ENCODE data around the gene NEK6. TPM values are rescaled to one million over a fixed set of nuclear protein-coding genes. Genes with fewer than 3 reads are reported as not detected.

The NEK6 gene
- total and polyA plus RNA-seq, 4 donors: 19.0 to 86.2 (median 53.1) TPM

- Histone ChIP-seq H3K9ac (ENCODE audit: insufficient read depth in 1 of 2, low read length in 2 of 2) (no peak overlapping the region), H3K27ac (ENCODE audit: low read depth in 1 of 2, low read length in 1 of 2) (no peak overlapping the region), H3K4me1 (ENCODE audit: control insufficient read depth in 5 of 5, insufficient read depth in 5 of 5, low read length in 5 of 5) (peaks cover 0 to 52% (median 10%) of the 10 kb centered on the region in 5 donors), H3K4me3 (no peak overlapping the region), H3K27me3 (ENCODE audit: control insufficient read depth in 3 of 3, insufficient read depth in 3 of 3, low read length in 2 of 3) (no peaks in the 10 kb centered on the region), H3K36me3 (ENCODE audit: control insufficient read depth in 4 of 4, insufficient read depth in 4 of 4, low read length in 4 of 4) (peaks cover 0 to 15% (median 2%) of the 10 kb centered on the region in 4 donors), H3K9me3 (ENCODE audit: control insufficient read depth in 4 of 4, insufficient read depth in 3 of 4, low read length in 3 of 4) (no peaks in the 10 kb centered on the region)
- ATAC-seq (ENCODE audit: insufficient read depth, low FRiP score) (no peak), DNase-seq (peak; percentile 56 to 75 (median 64))
- no peak for TF ChIP-seq CTCF (IDR thresholded peaks at IDR 0.05; ENCODE audit: control extremely low read depth, extremely low read depth)
- WGBS, 2 donors: 15 to 35% methylated on average over 11 of the region's 11 CpGs
These were observed 34.1 kb downstream of the NEK6 start for GRCh38 chr9:124291801-124292396.

- Histone ChIP-seq H3K4me3 (no peak overlapping the region), H3K36me3 (ENCODE audit: control insufficient read depth in 4 of 4, insufficient read depth in 4 of 4, low read length in 4 of 4) (peaks cover 0 to 15% (median 2%) of the 10 kb centered on the region in 4 donors), H3K4me1 (ENCODE audit: control insufficient read depth in 5 of 5, insufficient read depth in 5 of 5, low read length in 5 of 5) (peaks cover 0 to 58% (median 17%) of the 10 kb centered on the region in 5 donors), H3K9ac (ENCODE audit: insufficient read depth in 1 of 2, low read length in 2 of 2) (no peak overlapping the region), H3K27me3 (ENCODE audit: control insufficient read depth in 3 of 3, insufficient read depth in 3 of 3, low read length in 2 of 3) (no peaks in the 10 kb centered on the region), H3K9me3 (ENCODE audit: control insufficient read depth in 4 of 4, insufficient read depth in 3 of 4, low read length in 3 of 4) (no peaks in the 10 kb centered on the region), H3K27ac (ENCODE audit: low read depth in 1 of 2, low read length in 1 of 2) (no peak overlapping the region)
- 70 to 79% methylated on average over 12 of the region's 12 CpGs for WGBS, 2 donors
- TF ChIP-seq CTCF (IDR thresholded peaks at IDR 0.05; ENCODE audit: control extremely low read depth, extremely low read depth): no peak
- DNase-seq (no peak), ATAC-seq (ENCODE audit: insufficient read depth, low FRiP score) (no peak)
These were observed 35.2 kb downstream of the NEK6 start for GRCh38 chr9:124292696-124293593.

- H3K27ac ChIP-seq (ENCODE audit: low read depth in 1 of 2, low read length in 1 of 2): peak overlapping the region in 1 of 2 donors; percentile 13
- H3K4me3 ChIP-seq: no peak overlapping the region
- H3K9ac ChIP-seq (ENCODE audit: insufficient read depth in 1 of 2, low read length in 2 of 2): no peak overlapping the region
- no peak for TF ChIP-seq CTCF (IDR thresholded peaks at IDR 0.05; ENCODE audit: control extremely low read depth, extremely low read depth)
- peaks cover 0 to 66% (median 17%) of the 10 kb centered on the region in 5 donors for H3K4me1 ChIP-seq (ENCODE audit: control insufficient read depth in 5 of 5, insufficient read depth in 5 of 5, low read length in 5 of 5)
- H3K9me3 ChIP-seq (ENCODE audit: control insufficient read depth in 4 of 4, insufficient read depth in 3 of 4, low read length in 3 of 4): no peaks in the 10 kb centered on the region
- no peaks in the 10 kb centered on the region for H3K27me3 ChIP-seq (ENCODE audit: control insufficient read depth in 3 of 3, insufficient read depth in 3 of 3, low read length in 2 of 3)
- ATAC-seq (ENCODE audit: insufficient read depth, low FRiP score) (no peak), DNase-seq (no peak)
- H3K36me3 ChIP-seq (ENCODE audit: control insufficient read depth in 4 of 4, insufficient read depth in 4 of 4, low read length in 4 of 4): peaks cover 0 to 15% (median 2%) of the 10 kb centered on the region in 4 donors
- 64 to 76% methylated on average over 17 of the region's 17 CpGs for WGBS, 2 donors
These were observed 36.2 kb downstream of the NEK6 start for GRCh38 chr9:124293718-124294506.
